Endodermal cell (in vitro differentiated cells): ENCODE measurements around the gene ITGA5. TPM values are rescaled to one million over a fixed set of nuclear protein-coding genes. Genes with fewer than 3 reads are reported as not detected.

ENCODE experiments used
- DNase-seq: peaks from one replicate; pipeline ENCODE4 v3.0.0-alpha.2; 2017
- H3K27ac ChIP-seq: 2 replicates; pipeline ENCODE4 v1.5.1; 2013; ENCODE audit warnings: mild to moderate bottlenecking, low read depth, low read length, moderate library complexity
- H3K27me3 ChIP-seq: 2 replicates; pipeline ENCODE4 v1.6.1; 2013; ENCODE audit warnings: mild to moderate bottlenecking, low read length, moderate library complexity; ENCODE audit not compliant: insufficient read depth, control insufficient read depth, poor library complexity, severe bottlenecking
- H3K36me3 ChIP-seq: 2 replicates; pipeline ENCODE4 v1.7.0; 2013; ENCODE audit warnings: mild to moderate bottlenecking, low read length, moderate library complexity; ENCODE audit not compliant: control insufficient read depth, insufficient read depth
- H3K4me1 ChIP-seq: one replicate; pipeline ENCODE4 v1.7.0; 2013; ENCODE audit warnings: low read length; ENCODE audit not compliant: control insufficient read depth, insufficient read depth
- H3K4me3 ChIP-seq: 2 replicates; pipeline ENCODE4 v1.5.1; 2013; ENCODE audit warnings: mild to moderate bottlenecking, low read length, moderate library complexity
- H3K9ac ChIP-seq: 2 replicates; pipeline ENCODE4 v1.6.1; 2013; ENCODE audit warnings: mild to moderate bottlenecking, low read length, moderate library complexity; ENCODE audit not compliant: poor library complexity, severe bottlenecking; ENCODE audit errors: extremely low read depth
- H3K9me3 ChIP-seq: 2 replicates; pipeline ENCODE4 v1.6.1; 2013; ENCODE audit warnings: mild to moderate bottlenecking, low read length, moderate library complexity; ENCODE audit not compliant: control insufficient read depth
- H3K27ac Mint-ChIP-seq: 2 replicates; pipeline ENCODE4 v1.8.0; 2020; ENCODE audit warnings: mixed read lengths
- H3K27me3 Mint-ChIP-seq: 2 replicates; pipeline ENCODE4 v1.8.0; 2021; ENCODE audit warnings: mild to moderate bottlenecking, mixed read lengths; ENCODE audit not compliant: insufficient read depth
- H3K36me3 Mint-ChIP-seq: 2 replicates; pipeline ENCODE4 v1.8.0; 2020; ENCODE audit warnings: low read depth, mixed read lengths
- H3K4me1 Mint-ChIP-seq: 2 replicates; pipeline ENCODE4 v1.8.0; 2020; ENCODE audit warnings: mixed read lengths
- H3K4me3 Mint-ChIP-seq: 2 replicates; pipeline ENCODE4 v1.8.0; 2020; ENCODE audit warnings: mild to moderate bottlenecking, moderate library complexity, mixed read lengths
- H3K9me3 Mint-ChIP-seq: 2 replicates; pipeline ENCODE4 v1.8.0; 2020; ENCODE audit warnings: mild to moderate bottlenecking, mixed read lengths
- CTCF ChIP-seq: fragments of 200-600 bp; sonication (generic); conservative IDR thresholded peaks from 2 replicates; pipeline ENCODE4 v1.5.0; 2021; ENCODE audit warnings: antibody characterized with exemption, mild to moderate bottlenecking
- WGBS, 2 experiments: methylation state at CpG; one replicate each; pipeline versions ENCODE4 v1.1.5 to v1.1.7; 2013; ENCODE audit warnings: missing lambda C conversion rate in 2 of 2, mixed read lengths in 1 of 2; ENCODE audit not compliant: insufficient coverage in 1 of 2, insufficient read length in 1 of 2; 5-methylcytosine and 5-hydroxymethylcytosine counted together
- total RNA-seq, 2 donors: library from RNA; stranded (reverse); fragmentation: NEBNext Ultra II Directional in 1 of 2; extraction: Animal tissue kit (Norgen Biotek cat#: 25700) in 1 of 2; gene quantifications; 2 replicates in 1 of 2; 3 replicates in 1 of 2; pipeline ENCODE4 v1.2.1, GENCODE V29; 2021

Gene ITGA5
- total RNA-seq, 2 donors from 2014 or later, result 189 to 243 TPM

GRCh38 chr12:54427106-54427505 lies 8.0 kb upstream of the ITGA5 start:
- Histone ChIP-seq H3K36me3 (no peaks in the 10 kb centered on the region), H3K9ac (no peak overlapping the region), H3K4me3 (peak overlapping the region; percentile 10), H3K9me3 (no peaks in the 10 kb centered on the region), H3K4me1 (peaks cover 12% of the 10 kb centered on the region), H3K27ac (no peak overlapping the region), H3K27me3 (peaks cover 23% of the 10 kb centered on the region)
- Mint-ChIP-seq H3K36me3 (no peaks in the 10 kb centered on the region), H3K9me3 (no peaks in the 10 kb centered on the region), H3K4me1 (peaks cover 74% of the 10 kb centered on the region), H3K27ac (no peak overlapping the region), H3K27me3 (peaks cover 25% of the 10 kb centered on the region), H3K4me3 (no peak overlapping the region)
- DNase-seq, result no peak
- no peak for TF ChIP-seq CTCF
- WGBS, 2 experiments, result 93 to 96% methylated on average over 3 to 4 of the region's 4 CpGs

- peaks cover 12% of the 10 kb centered on the region for H3K4me1 ChIP-seq
- no peak overlapping the region for H3K4me3 ChIP-seq
- WGBS, 2 experiments, result 100% methylated on average over 3 of the region's 3 CpGs; no CpG with 5 or more reads in 1 of the 2 experiments
- H3K9me3 ChIP-seq, result no peaks in the 10 kb centered on the region
- Mint-ChIP-seq H3K9me3 (no peaks in the 10 kb centered on the region), H3K4me3 (no peak overlapping the region), H3K27me3 (peaks cover 25% of the 10 kb centered on the region), H3K36me3 (no peaks in the 10 kb centered on the region), H3K27ac (no peak overlapping the region), H3K4me1 (peaks cover 74% of the 10 kb centered on the region)
- H3K36me3 ChIP-seq, result no peaks in the 10 kb centered on the region
- no peak overlapping the region for H3K9ac ChIP-seq
- H3K27ac ChIP-seq, result no peak overlapping the region
- no peak for TF ChIP-seq CTCF
- no peak for DNase-seq
- peaks cover 23% of the 10 kb centered on the region for H3K27me3 ChIP-seq
Observed at GRCh38 chr12:54426690-54427089, 7.6 kb upstream of the ITGA5 start.

GRCh38 chr12:54425702-54426101 lies 6.6 kb upstream of the ITGA5 start:
- no peaks in the 10 kb centered on the region for H3K9me3 ChIP-seq
- H3K36me3 ChIP-seq, result no peaks in the 10 kb centered on the region
- H3K4me3 ChIP-seq, result no peak overlapping the region
- H3K27ac ChIP-seq, result no peak overlapping the region
- Mint-ChIP-seq H3K27ac (no peak overlapping the region), H3K9me3 (no peaks in the 10 kb centered on the region), H3K4me1 (peaks cover 74% of the 10 kb centered on the region), H3K4me3 (no peak overlapping the region), H3K27me3 (peaks cover 25% of the 10 kb centered on the region), H3K36me3 (no peaks in the 10 kb centered on the region)
- H3K4me1 ChIP-seq, result peaks cover 16% of the 10 kb centered on the region
- DNase-seq, result peak; percentile 66
- 63% methylated on average over 2 of the region's 2 CpGs; no CpG with 5 or more reads in 1 of the 2 experiments for WGBS, 2 experiments
- peaks cover 23% of the 10 kb centered on the region for H3K27me3 ChIP-seq
- H3K9ac ChIP-seq, result no peak overlapping the region
- TF ChIP-seq CTCF, result no peak
